Glutamatergic neuron (in vitro differentiated cells): ENCODE data around the gene PARVB. TPM values are rescaled to one million over a fixed set of nuclear protein-coding genes. Genes with fewer than 3 reads are reported as not detected.
"Not testable (repeated sequence)": the region's sequence is repeated elsewhere in the genome, so short reads cannot be mapped to it uniquely, and the experiment has no call there.

Source experiments
- DNase-seq: peaks from one replicate; pipeline ENCODE4 v3.0.0; 2022
- H3K27ac Mint-ChIP-seq: one replicate; pipeline ENCODE4 v1.8.0; 2020; ENCODE audit warnings: mild to moderate bottlenecking, mixed read lengths, inconsistent platforms; ENCODE audit not compliant: unreplicated experiment
- H3K27me3 Mint-ChIP-seq: one replicate; pipeline ENCODE4 v1.8.0; 2020; ENCODE audit warnings: mild to moderate bottlenecking, moderate library complexity, mixed read lengths, inconsistent platforms; ENCODE audit not compliant: unreplicated experiment
- H3K36me3 Mint-ChIP-seq: one replicate; pipeline ENCODE4 v1.8.0; 2020; ENCODE audit warnings: mild to moderate bottlenecking, mixed read lengths, inconsistent platforms; ENCODE audit not compliant: unreplicated experiment
- H3K4me1 Mint-ChIP-seq: one replicate; pipeline ENCODE4 v1.8.0; 2020; ENCODE audit warnings: mild to moderate bottlenecking, low read depth, mixed read lengths, inconsistent platforms; ENCODE audit not compliant: unreplicated experiment
- H3K4me3 Mint-ChIP-seq: one replicate; pipeline ENCODE4 v1.8.0; 2020; ENCODE audit warnings: mild to moderate bottlenecking, mixed read lengths, inconsistent platforms; ENCODE audit not compliant: unreplicated experiment
- H3K9me3 Mint-ChIP-seq: one replicate; pipeline ENCODE4 v1.8.0; 2020; ENCODE audit warnings: mild to moderate bottlenecking, moderate library complexity, mixed read lengths, inconsistent platforms; ENCODE audit not compliant: unreplicated experiment
- total RNA-seq: library from RNA; stranded (reverse); fragmentation: NEBNext Ultra II Directional; extraction: Animal tissue kit (Norgen Biotek cat#: 25700); gene quantifications from one replicate; pipeline ENCODE4 v1.2.1, GENCODE V29; 2021; ENCODE audit not compliant: unreplicated experiment
- TF ChIP-seq, protein P1 (sequence below): fragments of 200-600 bp; sonication (generic); IDR thresholded peaks from one replicate; pipeline ENCODE4 v1.5.0; 2021; ENCODE audit not compliant: partially characterized antibody, unreplicated experiment

Gene PARVB
- total RNA-seq, 1 donor from 2014 or later, result 7.7 TPM

DNA sequence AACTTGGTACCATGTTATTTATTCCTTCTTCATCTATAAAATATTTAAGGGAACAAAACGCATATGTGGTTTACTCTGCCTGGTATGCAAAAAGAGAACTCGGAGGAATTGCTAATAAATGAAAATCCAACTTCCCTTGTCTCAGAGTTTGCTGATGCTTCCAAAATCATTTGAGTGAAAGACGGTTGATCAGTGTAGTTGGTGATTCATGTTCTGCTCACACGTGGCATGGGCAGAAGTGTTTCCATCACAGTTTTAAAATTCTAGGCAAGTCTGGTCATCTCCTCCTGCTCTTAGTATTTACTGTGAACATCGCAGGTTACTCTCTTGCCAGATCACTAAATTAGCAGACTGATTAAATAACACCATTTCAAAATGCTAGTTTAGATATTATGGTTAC lies 11.9 kb upstream of the PARVB start:
- Mint-ChIP-seq H3K27me3 (peaks cover 3% of the 10 kb centered on the region), H3K27ac (no peak overlapping the region), H3K36me3 (peaks cover 5% of the 10 kb centered on the region), H3K4me1 (no peaks in the 10 kb centered on the region), H3K4me3 (no peak overlapping the region), H3K9me3 (peaks cover 6% of the 10 kb centered on the region)
- TF ChIP-seq, protein P1, sequence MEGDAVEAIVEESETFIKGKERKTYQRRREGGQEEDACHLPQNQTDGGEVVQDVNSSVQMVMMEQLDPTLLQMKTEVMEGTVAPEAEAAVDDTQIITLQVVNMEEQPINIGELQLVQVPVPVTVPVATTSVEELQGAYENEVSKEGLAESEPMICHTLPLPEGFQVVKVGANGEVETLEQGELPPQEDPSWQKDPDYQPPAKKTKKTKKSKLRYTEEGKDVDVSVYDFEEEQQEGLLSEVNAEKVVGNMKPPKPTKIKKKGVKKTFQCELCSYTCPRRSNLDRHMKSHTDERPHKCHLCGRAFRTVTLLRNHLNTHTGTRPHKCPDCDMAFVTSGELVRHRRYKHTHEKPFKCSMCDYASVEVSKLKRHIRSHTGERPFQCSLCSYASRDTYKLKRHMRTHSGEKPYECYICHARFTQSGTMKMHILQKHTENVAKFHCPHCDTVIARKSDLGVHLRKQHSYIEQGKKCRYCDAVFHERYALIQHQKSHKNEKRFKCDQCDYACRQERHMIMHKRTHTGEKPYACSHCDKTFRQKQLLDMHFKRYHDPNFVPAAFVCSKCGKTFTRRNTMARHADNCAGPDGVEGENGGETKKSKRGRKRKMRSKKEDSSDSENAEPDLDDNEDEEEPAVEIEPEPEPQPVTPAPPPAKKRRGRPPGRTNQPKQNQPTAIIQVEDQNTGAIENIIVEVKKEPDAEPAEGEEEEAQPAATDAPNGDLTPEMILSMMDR, result no peak
- DNase-seq, result no peak

- H3K36me3 Mint-ChIP-seq, result peaks cover 3% of the 10 kb centered on the region
- TF ChIP-seq, protein P1, result no peak
- no peak for DNase-seq
- H3K27ac Mint-ChIP-seq, result no peak overlapping the region
- peaks cover 3% of the 10 kb centered on the region for H3K9me3 Mint-ChIP-seq
- no peak overlapping the region for H3K4me3 Mint-ChIP-seq
- H3K4me1 Mint-ChIP-seq, result no peaks in the 10 kb centered on the region
- H3K27me3 Mint-ChIP-seq, result peaks cover 3% of the 10 kb centered on the region
These were observed 11.5 kb upstream of the PARVB start for GRCh38 chr22:44012591-44012990.

- TF ChIP-seq, protein P1, result no peak
- Mint-ChIP-seq H3K27ac (no peak overlapping the region), H3K4me3 (no peak overlapping the region), H3K36me3 (no peaks in the 10 kb centered on the region), H3K4me1 (no peaks in the 10 kb centered on the region), H3K27me3 (peaks cover 6% of the 10 kb centered on the region), H3K9me3 (peaks cover 3% of the 10 kb centered on the region)
- no peak for DNase-seq
These were observed 9.9 kb upstream of the PARVB start for GRCh38 chr22:44014241-44014640.

- not testable (repeated sequence) for H3K9me3 Mint-ChIP-seq, H3K4me3 Mint-ChIP-seq, DNase-seq, H3K27ac Mint-ChIP-seq, H3K4me1 Mint-ChIP-seq, H3K27me3 Mint-ChIP-seq, H3K36me3 Mint-ChIP-seq
These were observed 7.5 kb upstream of the PARVB start for GRCh38 chr22:44016586-44016985.

DNA sequence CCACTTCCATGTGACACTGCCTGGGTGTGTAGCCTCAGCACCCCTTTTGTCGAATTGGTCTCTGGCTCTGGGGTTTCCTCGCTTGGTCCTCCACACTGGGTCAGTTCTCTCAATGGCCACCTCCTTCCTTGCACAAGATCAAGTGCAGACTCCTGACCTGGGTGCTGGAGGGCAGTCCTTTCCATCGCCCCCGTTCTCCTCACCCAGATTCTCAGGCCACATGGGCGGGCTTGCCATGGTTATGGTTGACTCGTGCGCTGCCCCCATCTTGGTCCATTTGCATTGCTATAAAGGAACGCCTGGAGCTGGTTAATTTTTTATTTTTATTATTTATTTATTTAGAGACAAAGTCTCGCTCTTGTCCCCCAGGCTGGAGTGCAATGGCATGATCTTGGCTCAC lies 5.5 kb upstream of the PARVB start:
- no peak overlapping the region for H3K4me3 Mint-ChIP-seq
- no peaks in the 10 kb centered on the region for H3K4me1 Mint-ChIP-seq
- TF ChIP-seq, protein P1, result no peak
- no peaks in the 10 kb centered on the region for H3K36me3 Mint-ChIP-seq
- peaks cover 6% of the 10 kb centered on the region for H3K9me3 Mint-ChIP-seq
- H3K27me3 Mint-ChIP-seq, result peaks cover 4% of the 10 kb centered on the region
- no peak for DNase-seq
- no peak overlapping the region for H3K27ac Mint-ChIP-seq

GRCh38 chr22:44019416-44019815 lies 4.7 kb upstream of the PARVB start:
- Mint-ChIP-seq H3K9me3 (peaks cover 6% of the 10 kb centered on the region), H3K36me3 (no peaks in the 10 kb centered on the region), H3K27me3 (peaks cover 7% of the 10 kb centered on the region), H3K27ac (no peak overlapping the region), H3K4me3 (no peak overlapping the region), H3K4me1 (no peaks in the 10 kb centered on the region)
- TF ChIP-seq, protein P1, result no peak
- no peak for DNase-seq
